H9 (cell line): ENCODE measurements around the gene GRIN2A. TPM values are rescaled to one million over a fixed set of nuclear protein-coding genes. Genes with fewer than 3 reads are reported as not detected.

Experiments used
- DNase-seq: peaks from one replicate; pipeline ENCODE4 v3.0.0-alpha.2; 2017
- H2AFZ ChIP-seq: one replicate; pipeline ENCODE4 v1.6.1; 2013; ENCODE audit warnings: mild to moderate bottlenecking, low read length, control low read depth, moderate library complexity
- H2AK5ac ChIP-seq: 2 replicates; pipeline ENCODE4 v1.6.1; 2013; ENCODE audit warnings: low read length, control low read depth, mixed read lengths; ENCODE audit not compliant: insufficient read length
- H2BK120ac ChIP-seq: one replicate; pipeline ENCODE4 v1.6.1; 2013; ENCODE audit warnings: low read depth, mild to moderate bottlenecking, low read length, control low read depth, inconsistent platforms; ENCODE audit not compliant: poor library complexity, severe bottlenecking
- H2BK12ac ChIP-seq: 2 replicates; pipeline ENCODE4 v1.6.1; 2013; ENCODE audit warnings: low read length, control low read depth, mixed read lengths, low read depth; ENCODE audit not compliant: insufficient read length
- H2BK15ac ChIP-seq: 2 replicates; pipeline ENCODE4 v1.6.1; 2013; ENCODE audit warnings: low read depth, low read length, control low read depth
- H2BK20ac ChIP-seq: one replicate; pipeline ENCODE4 v1.6.1; 2013; ENCODE audit warnings: low read depth, mild to moderate bottlenecking, low read length, control low read depth, inconsistent platforms; ENCODE audit not compliant: poor library complexity, severe bottlenecking
- H2BK5ac ChIP-seq: 2 replicates; pipeline ENCODE4 v1.6.1; 2013; ENCODE audit warnings: low read length, control low read depth, mixed read lengths; ENCODE audit not compliant: insufficient read length
- H3K14ac ChIP-seq: 2 replicates; pipeline ENCODE4 v1.6.1; 2013; ENCODE audit warnings: low read length, control low read depth; ENCODE audit not compliant: insufficient read depth
- H3K18ac ChIP-seq: 2 replicates; pipeline ENCODE4 v1.6.1; 2013; ENCODE audit warnings: low read depth, mild to moderate bottlenecking, mixed read lengths, low read length, control low read depth; ENCODE audit not compliant: insufficient read length
- H3K23ac ChIP-seq: 2 replicates; pipeline ENCODE4 v1.6.1; 2013; ENCODE audit warnings: low read length, control low read depth, mixed read lengths, low read depth; ENCODE audit not compliant: insufficient read length
- H3K23me2 ChIP-seq: 2 replicates; pipeline ENCODE4 v1.6.1; 2013; ENCODE audit warnings: low read depth, mild to moderate bottlenecking, mixed read lengths, low read length, control low read depth; ENCODE audit not compliant: insufficient read length, poor library complexity, severe bottlenecking
- H3K27ac ChIP-seq: 2 replicates; pipeline ENCODE4 v1.5.1; 2013; ENCODE audit warnings: low read length, control low read depth, mixed read lengths, low read depth; ENCODE audit not compliant: insufficient read length
- H3K27me3 ChIP-seq: 2 replicates; pipeline ENCODE4 v1.6.1; 2013; ENCODE audit warnings: low read length, control low read depth, inconsistent platforms; ENCODE audit not compliant: insufficient read depth
- H3K4ac ChIP-seq: 2 replicates; pipeline ENCODE4 v1.6.1; 2013; ENCODE audit warnings: low read depth, mild to moderate bottlenecking, control low read depth, inconsistent platforms, low read length, moderate library complexity
- H3K4me1 ChIP-seq: 2 replicates; pipeline ENCODE4 v1.6.1; 2013; ENCODE audit warnings: low read length, control low read depth, inconsistent platforms; ENCODE audit not compliant: insufficient read depth
- H3K4me2 ChIP-seq: 2 replicates; pipeline ENCODE4 v1.6.1; 2013; ENCODE audit warnings: low read length, control low read depth, mixed read lengths; ENCODE audit not compliant: insufficient read length, insufficient read depth
- H3K56ac ChIP-seq: 2 replicates; pipeline ENCODE4 v1.6.1; 2013; ENCODE audit warnings: low read depth, mild to moderate bottlenecking, mixed read lengths, low read length, control low read depth; ENCODE audit not compliant: insufficient read length
- H3K79me1 ChIP-seq: 2 replicates; pipeline ENCODE4 v1.6.1; 2013; ENCODE audit warnings: low read depth, mild to moderate bottlenecking, moderate library complexity, low read length, control low read depth, inconsistent platforms; ENCODE audit not compliant: insufficient read depth, poor library complexity, severe bottlenecking
- H3K79me2 ChIP-seq: 2 replicates; pipeline ENCODE4 v1.6.1; 2013; ENCODE audit warnings: low read length, control low read depth, inconsistent platforms; ENCODE audit not compliant: insufficient read depth
- H3K9ac ChIP-seq: 2 replicates; pipeline ENCODE4 v1.6.1; 2013; ENCODE audit warnings: low read length, control low read depth, mixed read lengths; ENCODE audit not compliant: insufficient read length; ENCODE audit errors: extremely low read depth
- H3K9me3 ChIP-seq: one replicate; pipeline ENCODE4 v1.6.1; 2013; ENCODE audit warnings: low read depth, low read length, inconsistent platforms; ENCODE audit not compliant: control insufficient read depth
- H3T11ph ChIP-seq: one replicate; pipeline ENCODE4 v1.6.1; 2013; ENCODE audit warnings: mild to moderate bottlenecking, low read length, control low read depth, inconsistent platforms
- H4K20me1 ChIP-seq: one replicate; pipeline ENCODE4 v1.6.1; 2013; ENCODE audit not compliant: control insufficient read depth, insufficient read length, insufficient read depth
- H4K5ac ChIP-seq: 2 replicates; pipeline ENCODE4 v1.6.1; 2013; ENCODE audit warnings: low read depth, mild to moderate bottlenecking, mixed read lengths, low read length, control low read depth; ENCODE audit not compliant: insufficient read length
- H4K8ac ChIP-seq: replicated peaks from 2 replicates; pipeline ENCODE4 v1.6.1; 2013; ENCODE audit warnings: low read length, control low read depth, mixed read lengths, low read depth; ENCODE audit not compliant: insufficient read length
- H4K91ac ChIP-seq: 2 replicates; pipeline ENCODE4 v1.6.1; 2013; ENCODE audit warnings: low read depth, mild to moderate bottlenecking, moderate library complexity, mixed read lengths, low read length, control low read depth; ENCODE audit not compliant: insufficient read length
- H3K27ac Mint-ChIP-seq, 3 experiments: 2 replicates in 2 of 3; 3 replicates in 1 of 3; pipeline ENCODE4 v1.8.0; 2020 to 2021; ENCODE audit warnings: mixed read lengths in 3 of 3, mild to moderate bottlenecking in 1 of 3, moderate library complexity in 1 of 3
- H3K27me3 Mint-ChIP-seq: 2 replicates; pipeline ENCODE4 v1.8.0; 2021; ENCODE audit warnings: low read depth, mild to moderate bottlenecking, moderate library complexity, mixed read lengths
- H3K36me3 Mint-ChIP-seq, 3 experiments: 2 replicates in 2 of 3; 3 replicates in 1 of 3; pipeline ENCODE4 v1.8.0; 2020 to 2021; ENCODE audit warnings: low read depth in 3 of 3, mixed read lengths in 3 of 3; ENCODE audit not compliant: insufficient read depth in 1 of 3
- H3K4me1 Mint-ChIP-seq, 2 experiments: 2 replicates each; pipeline ENCODE4 v1.8.0; 2020; ENCODE audit warnings: mixed read lengths in 2 of 2
- H3K4me3 Mint-ChIP-seq, 2 experiments: 2 replicates in 1 of 2; 3 replicates in 1 of 2; pipeline ENCODE4 v1.8.0; 2020 to 2021; ENCODE audit warnings: mild to moderate bottlenecking in 2 of 2, mixed read lengths in 2 of 2, moderate library complexity in 1 of 2
- H3K9me3 Mint-ChIP-seq, 2 experiments: 2 replicates in 1 of 2; 3 replicates in 1 of 2; pipeline ENCODE4 v1.8.0; 2020; ENCODE audit warnings: mild to moderate bottlenecking in 2 of 2, mixed read lengths in 2 of 2, moderate library complexity in 1 of 2
- CTCF ChIP-seq: fragments of 200-600 bp; sonication (generic); conservative IDR thresholded peaks from 3 replicates; pipeline ENCODE4 v1.8.0; 2021; ENCODE audit warnings: antibody characterized with exemption, mild to moderate bottlenecking
- WGBS: extraction: QIAGEN DNeasy Blood & Tissue Kit; methylation state at CpG from one replicate; pipeline ENCODE4 v1.1.7; 2013; ENCODE audit warnings: missing lambda C conversion rate, low lambda C conversion rate, mixed read lengths; ENCODE audit not compliant: insufficient read length; ENCODE audit errors: extremely low coverage; 5-methylcytosine and 5-hydroxymethylcytosine counted together
- total RNA-seq: library from RNA; stranded (reverse); gene quantifications from 2 replicates; pipeline ENCODE4 v1.2.1, GENCODE V29; 2021

GRIN2A gene
- total RNA-seq, 1 experiment from 2014 or later = 1.5 TPM

DNA sequence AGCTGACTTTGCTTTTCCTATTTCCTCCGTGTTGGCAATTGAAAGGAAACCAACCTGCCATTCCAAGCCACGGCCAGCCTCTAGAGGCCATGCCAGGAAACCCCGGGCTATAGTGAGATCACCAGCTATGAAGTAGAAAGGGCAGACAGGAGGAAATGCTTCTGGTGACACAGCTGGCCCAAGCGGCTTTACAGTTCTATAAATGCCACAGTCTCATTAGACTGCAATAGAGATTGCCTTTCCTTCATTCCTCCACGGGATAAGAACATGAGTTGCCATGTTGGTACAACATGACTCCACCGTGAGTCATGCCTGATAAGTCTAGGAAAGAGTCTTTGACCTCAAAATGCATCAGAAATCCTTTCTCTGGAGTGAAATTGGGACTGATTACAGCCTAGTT lies 384.9 kb downstream of the GRIN2A start:
- Histone ChIP-seq H3K56ac (no peak overlapping the region), H2BK15ac (no peak overlapping the region), H2BK12ac (no peak overlapping the region), H3K27me3 (no peaks in the 10 kb centered on the region), H4K91ac (no peak overlapping the region), H3K27ac (no peak overlapping the region), H2BK20ac (no peak overlapping the region), H3K14ac (no peak overlapping the region), H3K4me1 (no peaks in the 10 kb centered on the region), H4K8ac (no peak overlapping the region), H3K4me2 (no peak overlapping the region), H4K20me1 (no peaks in the 10 kb centered on the region), H3K79me2 (no peaks in the 10 kb centered on the region), H4K5ac (no peak overlapping the region), H3K23me2 (no peaks in the 10 kb centered on the region), H2BK5ac (no peak overlapping the region), H3K79me1 (no peaks in the 10 kb centered on the region), H3K18ac (no peak overlapping the region), H3K4ac (no peak overlapping the region), H2AFZ (no peak overlapping the region), H3K9ac (no peak overlapping the region), H2AK5ac (no peak overlapping the region), H3T11ph (no peak overlapping the region), H3K9me3 (no peaks in the 10 kb centered on the region), H2BK120ac (no peak overlapping the region), H3K23ac (no peak overlapping the region)
- Mint-ChIP-seq H3K36me3 (peaks cover 0 to 4% (median 0%) of the 10 kb centered on the region in 3 experiments; a peak in 1 of 7 replicates), H3K4me3 (no peak overlapping the region), H3K9me3 (no peaks in the 10 kb centered on the region), H3K27ac (no peak overlapping the region), H3K27me3 (no peaks in the 10 kb centered on the region), H3K4me1 (no peaks in the 10 kb centered on the region)
- TF ChIP-seq CTCF = no peak
- WGBS = no CpG with 5 or more reads among the region's 6 CpGs
- no peak for DNase-seq
